Measurements from ENCODE around the gene NCAM2.

The NCAM2 gene

DNA sequence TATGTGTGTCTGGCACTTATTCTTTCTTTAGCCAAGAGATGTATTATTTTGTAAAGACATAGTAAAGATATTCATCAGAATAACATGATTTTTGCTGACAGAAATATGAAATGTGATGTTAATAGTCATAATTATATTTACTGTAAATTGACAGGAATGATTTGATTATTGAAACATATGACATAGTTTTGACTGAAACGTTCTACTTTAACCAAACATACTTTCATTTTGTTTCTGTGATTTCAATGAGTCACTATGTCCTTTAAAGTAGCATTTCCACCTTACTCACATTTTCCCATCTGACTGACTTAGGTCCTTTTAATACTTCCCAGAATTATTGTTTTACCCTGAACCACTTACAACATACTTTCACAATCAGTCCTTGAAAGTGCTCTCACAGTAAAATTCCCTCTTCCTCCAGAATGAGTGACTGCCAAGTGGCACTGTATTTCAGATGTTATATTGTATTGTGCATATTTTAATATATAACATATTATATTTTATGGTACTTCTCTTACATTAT, 437.9 kb downstream of the NCAM2 start:
- H3K4me1 ChIP-seq (ENCODE audit: insufficient read depth, low read length): no peaks in the 10 kb centered on the region
- no peaks in the 10 kb centered on the region for H3K9me3 ChIP-seq (ENCODE audit: control insufficient read depth, insufficient read depth, low read length)
- H3K9ac ChIP-seq (ENCODE audit: low read depth, low read length): no peak overlapping the region
- H3K36me3 ChIP-seq (ENCODE audit: insufficient read depth, low read length): no peaks in the 10 kb centered on the region

DNA sequence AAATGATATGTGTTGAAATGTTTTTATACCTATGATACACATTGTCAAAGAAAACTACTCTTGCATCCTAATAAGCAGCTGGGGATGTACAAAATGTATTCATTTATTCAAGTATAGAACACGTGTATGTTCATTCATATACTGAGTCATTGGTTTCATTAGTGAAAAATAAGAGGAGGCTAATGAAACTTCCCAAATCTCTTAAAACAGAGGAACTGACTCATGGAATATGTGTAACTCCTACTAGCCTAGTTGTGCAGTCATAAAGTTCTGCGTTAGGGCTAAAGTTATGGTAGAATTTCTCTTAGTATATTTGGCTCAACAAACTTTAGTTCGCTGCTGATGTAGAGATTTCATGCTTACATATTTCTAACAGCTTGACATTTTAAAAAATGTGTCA, 441.6 kb downstream of the NCAM2 start:
- no peaks in the 10 kb centered on the region for H3K4me1 ChIP-seq (ENCODE audit: insufficient read depth, low read length)
- no peak overlapping the region for H3K9ac ChIP-seq (ENCODE audit: low read depth, low read length)
- no peaks in the 10 kb centered on the region for H3K9me3 ChIP-seq (ENCODE audit: control insufficient read depth, insufficient read depth, low read length)
- H3K36me3 ChIP-seq (ENCODE audit: insufficient read depth, low read length): no peaks in the 10 kb centered on the region

GRCh38 chr21:21457077-21457476, 458.9 kb downstream of the NCAM2 start:
- H3K36me3 ChIP-seq (ENCODE audit: insufficient read depth, low read length): no peaks in the 10 kb centered on the region
- H3K9me3 ChIP-seq (ENCODE audit: control insufficient read depth, insufficient read depth, low read length): no peaks in the 10 kb centered on the region
- no peak overlapping the region for H3K9ac ChIP-seq (ENCODE audit: low read depth, low read length)

GRCh38 chr21:21458124-21458631, 460.0 kb downstream of the NCAM2 start:
- H3K36me3 ChIP-seq (ENCODE audit: insufficient read depth, low read length): no peaks in the 10 kb centered on the region
- H3K4me1 ChIP-seq (ENCODE audit: insufficient read depth, low read length): no peaks in the 10 kb centered on the region
- H3K9ac ChIP-seq (ENCODE audit: low read depth, low read length): no peak overlapping the region
- no peaks in the 10 kb centered on the region for H3K9me3 ChIP-seq (ENCODE audit: control insufficient read depth, insufficient read depth, low read length)

More at GRCh38 chr21:21457077-21457476, 458.9 kb downstream of the NCAM2 start:
- H3K4me1 ChIP-seq (ENCODE audit: insufficient read depth, low read length): no peaks in the 10 kb centered on the region

- no peak overlapping the region for H3K9ac ChIP-seq (ENCODE audit: low read depth, low read length)
- no peaks in the 10 kb centered on the region for H3K9me3 ChIP-seq (ENCODE audit: control insufficient read depth, insufficient read depth, low read length)
- H3K4me1 ChIP-seq (ENCODE audit: insufficient read depth, low read length): no peaks in the 10 kb centered on the region
- no peaks in the 10 kb centered on the region for H3K36me3 ChIP-seq (ENCODE audit: insufficient read depth, low read length)
Measured at GRCh38 chr21:21460979-21461378, 462.8 kb downstream of the NCAM2 start.

DNA sequence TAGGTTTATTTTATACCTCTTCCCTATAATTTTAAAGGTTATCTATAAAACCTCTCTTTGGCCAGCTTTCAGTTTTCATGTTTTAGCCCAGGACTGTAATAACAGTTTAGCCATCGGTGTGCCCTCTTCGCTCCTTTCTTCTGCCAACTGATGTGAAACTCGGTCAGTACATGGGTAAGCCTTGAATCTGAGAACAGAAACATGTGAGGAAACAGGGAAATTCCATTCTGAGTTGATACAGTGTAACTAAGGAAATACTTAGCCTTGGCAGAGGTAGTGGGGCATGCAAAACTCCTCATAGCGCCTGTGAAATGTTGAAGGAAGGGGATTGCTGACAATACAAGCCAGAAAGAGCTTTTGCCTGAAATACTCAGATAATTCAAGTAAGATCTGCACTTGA, 465.2 kb downstream of the NCAM2 start:
- H3K9me3 ChIP-seq (ENCODE audit: control insufficient read depth, insufficient read depth, low read length): no peaks in the 10 kb centered on the region
- H3K36me3 ChIP-seq (ENCODE audit: insufficient read depth, low read length): no peaks in the 10 kb centered on the region
- no peak overlapping the region for H3K9ac ChIP-seq (ENCODE audit: low read depth, low read length)
- no peaks in the 10 kb centered on the region for H3K4me1 ChIP-seq (ENCODE audit: insufficient read depth, low read length)

DNA sequence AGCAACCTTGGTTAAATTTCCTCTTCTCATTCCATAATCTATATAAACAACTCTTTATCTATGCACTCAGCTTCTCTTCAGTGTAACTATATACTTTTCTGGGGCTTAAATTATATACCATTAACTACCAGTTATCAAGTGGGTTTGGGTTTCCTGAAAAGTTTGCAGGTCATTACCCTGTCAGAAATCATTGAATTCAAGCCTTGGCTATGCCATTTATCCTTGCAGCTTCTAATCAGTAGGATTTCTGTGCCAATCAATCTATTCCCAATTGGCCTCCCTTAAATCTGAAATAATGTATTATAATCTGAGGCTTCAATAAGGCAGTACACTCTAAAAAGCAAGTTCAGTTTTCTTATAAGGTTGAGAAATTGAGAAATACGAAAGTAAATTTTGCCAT, 466.5 kb downstream of the NCAM2 start:
- Histone ChIP-seq H3K9ac (ENCODE audit: low read depth, low read length) (no peak overlapping the region), H3K9me3 (ENCODE audit: control insufficient read depth, insufficient read depth, low read length) (no peaks in the 10 kb centered on the region), H3K36me3 (ENCODE audit: insufficient read depth, low read length) (no peaks in the 10 kb centered on the region), H3K4me1 (ENCODE audit: insufficient read depth, low read length) (no peaks in the 10 kb centered on the region)

DNA sequence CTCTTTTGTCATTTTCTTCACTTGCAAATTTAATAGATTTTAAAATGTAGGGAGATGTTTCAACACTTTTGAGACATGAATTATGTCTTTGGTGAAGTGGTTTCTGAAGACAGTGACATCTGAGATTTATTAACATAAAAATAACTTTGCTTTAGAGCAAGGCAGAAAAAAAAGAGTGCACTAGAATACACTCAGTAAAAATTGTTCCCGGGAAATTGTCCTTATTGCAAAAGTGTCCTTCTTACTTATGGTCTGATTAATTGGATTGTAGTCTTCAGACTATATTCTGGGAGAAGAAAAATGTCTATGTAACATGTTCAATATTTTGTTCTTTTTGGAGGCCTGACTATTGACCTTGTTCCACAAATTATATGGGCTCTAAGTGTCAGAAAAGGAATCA, 468.5 kb downstream of the NCAM2 start:
- H3K9me3 ChIP-seq (ENCODE audit: control insufficient read depth, insufficient read depth, low read length): no peaks in the 10 kb centered on the region
- no peak overlapping the region for H3K9ac ChIP-seq (ENCODE audit: low read depth, low read length)
- no peaks in the 10 kb centered on the region for H3K36me3 ChIP-seq (ENCODE audit: insufficient read depth, low read length)
- no peaks in the 10 kb centered on the region for H3K4me1 ChIP-seq (ENCODE audit: insufficient read depth, low read length)

GRCh38 chr21:21468003-21468402, 469.8 kb downstream of the NCAM2 start:
- Histone ChIP-seq H3K9ac (ENCODE audit: low read depth, low read length) (no peak overlapping the region), H3K9me3 (ENCODE audit: control insufficient read depth, insufficient read depth, low read length) (no peaks in the 10 kb centered on the region), H3K36me3 (ENCODE audit: insufficient read depth, low read length) (no peaks in the 10 kb centered on the region), H3K4me1 (ENCODE audit: insufficient read depth, low read length) (no peaks in the 10 kb centered on the region)

GRCh38 chr21:21481239-21481638, 483.0 kb downstream of the NCAM2 start:
- H3K9ac ChIP-seq (ENCODE audit: low read depth, low read length): no peak overlapping the region
- no peaks in the 10 kb centered on the region for H3K36me3 ChIP-seq (ENCODE audit: insufficient read depth, low read length)
- no peaks in the 10 kb centered on the region for H3K4me1 ChIP-seq (ENCODE audit: insufficient read depth, low read length)
- H3K9me3 ChIP-seq (ENCODE audit: control insufficient read depth, insufficient read depth, low read length): no peaks in the 10 kb centered on the region

- Histone ChIP-seq H3K9ac (ENCODE audit: low read depth, low read length) (no peak overlapping the region), H3K36me3 (ENCODE audit: insufficient read depth, low read length) (no peaks in the 10 kb centered on the region), H3K4me1 (ENCODE audit: insufficient read depth, low read length) (no peaks in the 10 kb centered on the region), H3K9me3 (ENCODE audit: control insufficient read depth, insufficient read depth, low read length) (no peaks in the 10 kb centered on the region)
Measured at GRCh38 chr21:21508859-21509258, 510.6 kb downstream of the NCAM2 start.

GRCh38 chr21:21530680-21531079, 532.5 kb downstream of the NCAM2 start:
- H3K9me3 ChIP-seq (ENCODE audit: control insufficient read depth, insufficient read depth, low read length): no peaks in the 10 kb centered on the region
- H3K4me1 ChIP-seq (ENCODE audit: insufficient read depth, low read length): no peaks in the 10 kb centered on the region
- H3K36me3 ChIP-seq (ENCODE audit: insufficient read depth, low read length): no peaks in the 10 kb centered on the region
- H3K9ac ChIP-seq (ENCODE audit: low read depth, low read length): no peak overlapping the region

GRCh38 chr21:21547368-21547953, 549.3 kb downstream of the NCAM2 start:
- no peak overlapping the region for H3K9ac ChIP-seq (ENCODE audit: low read depth, low read length)
- no peaks in the 10 kb centered on the region for H3K4me1 ChIP-seq (ENCODE audit: insufficient read depth, low read length)
- H3K9me3 ChIP-seq (ENCODE audit: control insufficient read depth, insufficient read depth, low read length): no peaks in the 10 kb centered on the region
- no peaks in the 10 kb centered on the region for H3K36me3 ChIP-seq (ENCODE audit: insufficient read depth, low read length)

- Histone ChIP-seq H3K9me3 (ENCODE audit: control insufficient read depth, insufficient read depth, low read length) (peaks cover 4% of the 10 kb centered on the region), H3K4me1 (ENCODE audit: insufficient read depth, low read length) (no peaks in the 10 kb centered on the region), H3K36me3 (ENCODE audit: insufficient read depth, low read length) (no peaks in the 10 kb centered on the region), H3K9ac (ENCODE audit: low read depth, low read length) (no peak overlapping the region)
Measured at GRCh38 chr21:21559285-21560045, 561.3 kb downstream of the NCAM2 start.

Measured in ES-I3 (cell line).